Thoracic aorta (tissue), 2 donors: Measurements from ENCODE around the gene CIC. TPM values are rescaled to one million over a fixed set of nuclear protein-coding genes. Genes with fewer than 3 reads are reported as not detected.
"Not testable (repeated sequence)": the region's sequence is repeated elsewhere in the genome, so short reads cannot be mapped to it uniquely, and the experiment has no call there.

Source experiments
- ATAC-seq: fragments of 150-250 bp; one replicate; pipeline ENCODE4 v1.8.0; 2017; ENCODE audit warnings: low read depth; ENCODE audit not compliant: insufficient number of reproducible peaks, low FRiP score
- DNase-seq: peaks from one replicate; pipeline ENCODE4 v3.0.0-alpha.2; 2020; ENCODE audit warnings: low spot score
- H3K27ac ChIP-seq, 2 donors: fragments of 200-600 bp; sonication (generic); 1 replicate in 1 of 2; 2 replicates in 1 of 2; pipeline ENCODE4 v1.5.1; 2016; ENCODE audit warnings: mild to moderate bottlenecking in 2 of 2, moderate library complexity in 2 of 2
- H3K27me3 ChIP-seq: fragments of 200-600 bp; sonication (generic); replicated peaks from 2 replicates; pipeline ENCODE4 v1.6.0; 2016; ENCODE audit warnings: mild to moderate bottlenecking; ENCODE audit not compliant: insufficient read depth
- H3K36me3 ChIP-seq: fragments of 200-600 bp; sonication (generic); one replicate; pipeline ENCODE4 v1.5.1; 2016
- H3K4me1 ChIP-seq, 2 donors: fragments of 200-600 bp; sonication (generic); 1 replicate in 1 of 2; 2 replicates in 1 of 2; pipeline versions ENCODE4 v1.5.1 to v1.6.0; 2016; ENCODE audit warnings: low read depth in 2 of 2, mild to moderate bottlenecking in 1 of 2; ENCODE audit not compliant: control insufficient read depth in 1 of 2
- H3K4me3 ChIP-seq: fragments of 200-600 bp; sonication (generic); 2 replicates; pipeline ENCODE4 v1.5.1; 2016; ENCODE audit warnings: mild to moderate bottlenecking
- H3K9me3 ChIP-seq: fragments of 200-600 bp; sonication (generic); 2 replicates; pipeline ENCODE4 v1.5.1; 2016
- total RNA-seq, 2 donors: library from RNA; depleted of rRNA; stranded (reverse); fragments of >200 nt; gene quantifications; one replicate each; pipeline versions ENCODE4 v1.1.0 to v1.2.3, GENCODE V29; 2016
- TF ChIP-seq, protein P1 (sequence below): fragments of 200-600 bp; sonication (generic); IDR thresholded peaks from one replicate; pipeline ENCODE4 v1.5.1; 2019; ENCODE audit warnings: antibody characterized with exemption

CIC gene
- total RNA-seq, 2 donors from 2014 or later: 57.1 to 112 TPM

DNA sequence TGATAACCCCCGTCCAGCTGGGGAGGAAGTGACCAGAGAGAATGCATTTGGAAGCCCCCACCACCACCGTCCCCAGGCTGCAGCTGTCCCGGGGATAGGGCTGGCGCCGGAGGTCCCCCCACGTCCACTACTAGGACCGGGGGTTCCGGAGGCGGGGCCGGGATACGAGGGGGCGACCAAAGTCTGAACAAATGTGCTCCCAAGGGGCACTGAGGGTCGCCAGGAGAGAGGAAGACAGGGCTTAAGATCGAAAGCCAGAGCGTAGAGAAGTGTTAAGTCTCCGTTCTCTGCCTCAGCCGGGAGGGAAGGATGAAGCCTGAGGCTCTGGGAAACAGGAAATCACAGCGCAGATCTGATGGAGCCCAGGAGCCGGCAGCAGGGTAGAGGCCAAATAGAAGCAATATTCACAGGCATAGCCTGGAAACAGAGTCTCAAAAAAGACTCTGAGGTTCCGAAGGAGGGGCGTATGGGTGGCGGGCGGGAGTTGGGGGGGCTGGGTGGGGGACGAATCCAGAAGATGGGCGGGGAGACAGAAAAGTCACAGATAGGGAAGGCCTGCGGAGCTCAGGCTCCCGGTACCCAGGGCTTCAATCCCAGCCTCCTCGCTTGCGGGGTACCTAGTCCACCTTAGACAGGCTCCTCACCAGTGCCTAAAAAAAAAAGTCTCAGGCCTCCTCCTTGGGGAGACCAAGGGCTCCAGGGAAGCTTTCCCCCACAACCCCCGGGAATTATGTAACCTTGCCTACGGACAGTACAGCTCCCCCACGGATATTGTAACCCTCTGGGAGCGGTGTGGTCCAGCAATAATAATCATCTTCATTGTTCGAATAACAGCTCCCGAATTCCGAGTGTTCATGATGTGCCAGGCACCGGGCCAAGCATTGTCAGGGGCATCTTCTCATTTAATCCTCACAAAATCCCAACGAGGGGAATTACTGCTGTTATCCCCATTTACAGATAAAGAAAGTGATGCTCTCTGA is 13.0 kb upstream of the CIC start:
- ATAC-seq (no peak), DNase-seq (no peak)
- Histone ChIP-seq H3K4me1 (peaks cover 20 to 28% of the 10 kb centered on the region in 2 donors), H3K9me3 (no peaks in the 10 kb centered on the region), H3K4me3 (peak overlapping the region; percentile 99), H3K27ac (peak overlapping the region; percentile 78 to 99), H3K36me3 (no peaks in the 10 kb centered on the region), H3K27me3 (no peaks in the 10 kb centered on the region)
- TF ChIP-seq, protein P1, sequence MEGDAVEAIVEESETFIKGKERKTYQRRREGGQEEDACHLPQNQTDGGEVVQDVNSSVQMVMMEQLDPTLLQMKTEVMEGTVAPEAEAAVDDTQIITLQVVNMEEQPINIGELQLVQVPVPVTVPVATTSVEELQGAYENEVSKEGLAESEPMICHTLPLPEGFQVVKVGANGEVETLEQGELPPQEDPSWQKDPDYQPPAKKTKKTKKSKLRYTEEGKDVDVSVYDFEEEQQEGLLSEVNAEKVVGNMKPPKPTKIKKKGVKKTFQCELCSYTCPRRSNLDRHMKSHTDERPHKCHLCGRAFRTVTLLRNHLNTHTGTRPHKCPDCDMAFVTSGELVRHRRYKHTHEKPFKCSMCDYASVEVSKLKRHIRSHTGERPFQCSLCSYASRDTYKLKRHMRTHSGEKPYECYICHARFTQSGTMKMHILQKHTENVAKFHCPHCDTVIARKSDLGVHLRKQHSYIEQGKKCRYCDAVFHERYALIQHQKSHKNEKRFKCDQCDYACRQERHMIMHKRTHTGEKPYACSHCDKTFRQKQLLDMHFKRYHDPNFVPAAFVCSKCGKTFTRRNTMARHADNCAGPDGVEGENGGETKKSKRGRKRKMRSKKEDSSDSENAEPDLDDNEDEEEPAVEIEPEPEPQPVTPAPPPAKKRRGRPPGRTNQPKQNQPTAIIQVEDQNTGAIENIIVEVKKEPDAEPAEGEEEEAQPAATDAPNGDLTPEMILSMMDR: no peak

GRCh38 chr19:42257842-42258241 is 11.2 kb upstream of the CIC start:
- DNase-seq, H3K27me3 ChIP-seq, H3K27ac ChIP-seq, H3K9me3 ChIP-seq, H3K4me3 ChIP-seq, H3K36me3 ChIP-seq, ATAC-seq: not testable (repeated sequence)
- H3K4me1 ChIP-seq: peaks cover 4 to 12% of the 10 kb centered on the region in 2 donors

DNA sequence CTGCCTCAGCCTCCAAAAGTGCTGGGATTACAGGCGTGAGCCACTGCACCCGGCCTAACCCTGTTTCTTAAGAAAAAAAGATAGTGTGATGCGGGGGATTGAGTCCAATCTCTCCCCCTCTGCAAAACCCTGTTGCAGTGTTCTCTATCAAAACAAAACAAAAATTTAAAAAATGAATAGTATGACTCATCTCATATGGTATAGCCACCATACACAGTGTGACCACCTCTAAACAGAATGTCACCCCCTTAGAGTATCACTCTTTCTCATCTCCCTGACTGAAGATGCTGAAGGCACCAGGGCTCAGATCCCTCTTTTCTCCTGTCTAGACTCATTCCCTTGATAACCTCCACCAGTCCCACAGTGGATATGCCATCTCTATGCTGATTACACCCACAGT is 7.3 kb upstream of the CIC start:
- no peaks in the 10 kb centered on the region for H3K4me1 ChIP-seq
- no peak overlapping the region for H3K27ac ChIP-seq
- H3K27me3 ChIP-seq: no peaks in the 10 kb centered on the region
- no peak overlapping the region for H3K4me3 ChIP-seq
- no peaks in the 10 kb centered on the region for H3K9me3 ChIP-seq
- DNase-seq: no peak
- no peak for ATAC-seq
- TF ChIP-seq, protein P1: no peak
- H3K36me3 ChIP-seq: no peaks in the 10 kb centered on the region

DNA sequence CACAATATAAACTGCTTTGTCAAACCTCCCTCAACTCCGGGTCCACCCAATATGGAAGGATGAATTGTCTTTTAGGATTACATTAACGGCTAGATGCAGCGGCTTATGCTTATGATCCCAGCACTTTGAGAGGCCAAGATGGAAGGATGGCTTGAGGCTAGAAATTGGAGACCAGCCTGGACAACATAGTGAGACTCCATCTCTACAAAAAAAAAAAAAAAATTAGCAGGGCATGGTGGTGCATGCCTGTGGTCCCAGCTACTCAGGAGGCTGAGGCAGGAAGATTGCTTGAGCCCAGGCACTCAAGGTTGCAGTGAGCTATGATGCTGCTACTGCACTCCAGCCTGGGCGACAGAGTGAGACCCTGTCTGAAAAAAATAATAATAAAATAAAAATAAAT is 2.9 kb upstream of the CIC start:
- not testable (repeated sequence) for H3K4me3 ChIP-seq, H3K27me3 ChIP-seq, H3K27ac ChIP-seq, ATAC-seq, H3K9me3 ChIP-seq, DNase-seq, H3K36me3 ChIP-seq
- peaks cover 12 to 21% of the 10 kb centered on the region in 2 donors for H3K4me1 ChIP-seq

DNA sequence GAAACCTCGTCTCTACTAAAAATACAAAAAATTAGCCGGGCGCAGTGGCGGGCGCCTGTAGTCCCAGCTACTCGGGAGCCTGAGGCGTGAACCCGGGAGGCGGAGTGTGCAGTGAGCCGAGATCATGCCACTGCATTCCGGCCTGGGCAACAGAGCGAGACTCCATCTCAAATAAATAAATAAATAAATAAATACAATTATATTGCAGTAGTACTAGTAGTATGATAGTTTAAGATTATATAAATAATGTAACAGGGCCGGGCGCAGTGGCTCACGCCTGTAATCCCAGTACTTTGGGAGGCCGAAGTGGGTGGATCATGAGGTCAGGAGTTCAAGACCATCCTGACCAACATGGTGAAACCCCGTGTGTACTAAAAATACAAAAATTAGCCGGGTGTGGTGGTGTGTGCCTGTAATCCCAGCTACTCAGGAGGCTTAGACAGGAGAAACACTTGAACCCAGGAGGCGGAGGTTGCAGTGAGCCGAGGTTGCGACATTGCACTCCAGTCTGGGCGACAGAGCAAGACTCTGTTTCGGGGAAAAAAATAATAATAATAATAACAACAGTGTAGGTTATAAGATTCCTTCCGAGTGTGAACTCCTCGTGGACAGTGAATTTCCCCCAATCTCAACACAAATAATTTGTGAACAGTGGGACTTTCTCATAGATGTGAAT is 2.0 kb upstream of the CIC start:
- not testable (repeated sequence) for DNase-seq, H3K27ac ChIP-seq, H3K4me3 ChIP-seq, ATAC-seq, H3K9me3 ChIP-seq, H3K36me3 ChIP-seq, H3K27me3 ChIP-seq
- peaks cover 17 to 31% of the 10 kb centered on the region in 2 donors for H3K4me1 ChIP-seq

GRCh38 chr19:42267644-42268141 is 1.4 kb upstream of the CIC start:
- DNase-seq (no peak), ATAC-seq (no peak)
- peaks cover 17 to 37% of the 10 kb centered on the region in 2 donors for H3K4me1 ChIP-seq
- TF ChIP-seq, protein P1: no peak
- no peaks in the 10 kb centered on the region for H3K9me3 ChIP-seq
- H3K36me3 ChIP-seq: peaks cover 2% of the 10 kb centered on the region
- no peaks in the 10 kb centered on the region for H3K27me3 ChIP-seq
- H3K27ac ChIP-seq: peak overlapping the region; percentile 86 to 88
- peak overlapping the region; percentile 71 for H3K4me3 ChIP-seq
